Kidney epithelial cell (primary cell): ENCODE results near the gene RPTN. TPM values are rescaled to one million over a fixed set of nuclear protein-coding genes. Genes with fewer than 3 reads are reported as not detected.

Experiments used
- DNase-seq: peaks from one replicate; pipeline ENCODE4 v3.0.0-alpha.2; 2010; ENCODE audit warnings: low read depth
- H3K27me3 ChIP-seq: 2 replicates; pipeline ENCODE4 v1.6.0; 2011; ENCODE audit warnings: low read length; ENCODE audit not compliant: control insufficient read depth, insufficient read depth
- H3K36me3 ChIP-seq: 2 replicates; pipeline ENCODE4 v1.5.1; 2011; ENCODE audit warnings: low read length; ENCODE audit not compliant: control insufficient read depth, insufficient read depth
- H3K4me3 ChIP-seq: 2 replicates; pipeline ENCODE4 v1.5.1; 2011; ENCODE audit warnings: low read depth, mild to moderate bottlenecking, control low read depth, low read length
- total RNA-seq: library from RNA; depleted of rRNA; stranded (reverse); fragments of >200 nt; gene quantifications from 2 replicates; pipeline ENCODE4 v1.2.3, GENCODE V29; 2015
- TF ChIP-seq, protein P1 (sequence below): IDR thresholded peaks from 2 replicates; pipeline ENCODE4 v1.5.1; 2011; ENCODE audit warnings: mild to moderate bottlenecking, moderate library complexity, low read length, control low read depth, inconsistent platforms; ENCODE audit not compliant: insufficient read depth, poor library complexity, severe bottlenecking

Gene RPTN
- total RNA-seq, 1 donor from 2014 or later: not detected

- Histone ChIP-seq H3K27me3 (peaks cover 64% of the 10 kb centered on the region), H3K4me3 (no peak overlapping the region), H3K36me3 (no peaks in the 10 kb centered on the region)
- DNase-seq: no peak
- TF ChIP-seq, protein P1, sequence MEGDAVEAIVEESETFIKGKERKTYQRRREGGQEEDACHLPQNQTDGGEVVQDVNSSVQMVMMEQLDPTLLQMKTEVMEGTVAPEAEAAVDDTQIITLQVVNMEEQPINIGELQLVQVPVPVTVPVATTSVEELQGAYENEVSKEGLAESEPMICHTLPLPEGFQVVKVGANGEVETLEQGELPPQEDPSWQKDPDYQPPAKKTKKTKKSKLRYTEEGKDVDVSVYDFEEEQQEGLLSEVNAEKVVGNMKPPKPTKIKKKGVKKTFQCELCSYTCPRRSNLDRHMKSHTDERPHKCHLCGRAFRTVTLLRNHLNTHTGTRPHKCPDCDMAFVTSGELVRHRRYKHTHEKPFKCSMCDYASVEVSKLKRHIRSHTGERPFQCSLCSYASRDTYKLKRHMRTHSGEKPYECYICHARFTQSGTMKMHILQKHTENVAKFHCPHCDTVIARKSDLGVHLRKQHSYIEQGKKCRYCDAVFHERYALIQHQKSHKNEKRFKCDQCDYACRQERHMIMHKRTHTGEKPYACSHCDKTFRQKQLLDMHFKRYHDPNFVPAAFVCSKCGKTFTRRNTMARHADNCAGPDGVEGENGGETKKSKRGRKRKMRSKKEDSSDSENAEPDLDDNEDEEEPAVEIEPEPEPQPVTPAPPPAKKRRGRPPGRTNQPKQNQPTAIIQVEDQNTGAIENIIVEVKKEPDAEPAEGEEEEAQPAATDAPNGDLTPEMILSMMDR: no peak
Measured at GRCh38 chr1:152108882-152109222, 50.2 kb downstream of the RPTN start.

GRCh38 chr1:152107984-152108881, 50.8 kb downstream of the RPTN start:
- H3K27me3 ChIP-seq: peaks cover 58% of the 10 kb centered on the region
- no peak for DNase-seq
- TF ChIP-seq, protein P1: no peak

DNA sequence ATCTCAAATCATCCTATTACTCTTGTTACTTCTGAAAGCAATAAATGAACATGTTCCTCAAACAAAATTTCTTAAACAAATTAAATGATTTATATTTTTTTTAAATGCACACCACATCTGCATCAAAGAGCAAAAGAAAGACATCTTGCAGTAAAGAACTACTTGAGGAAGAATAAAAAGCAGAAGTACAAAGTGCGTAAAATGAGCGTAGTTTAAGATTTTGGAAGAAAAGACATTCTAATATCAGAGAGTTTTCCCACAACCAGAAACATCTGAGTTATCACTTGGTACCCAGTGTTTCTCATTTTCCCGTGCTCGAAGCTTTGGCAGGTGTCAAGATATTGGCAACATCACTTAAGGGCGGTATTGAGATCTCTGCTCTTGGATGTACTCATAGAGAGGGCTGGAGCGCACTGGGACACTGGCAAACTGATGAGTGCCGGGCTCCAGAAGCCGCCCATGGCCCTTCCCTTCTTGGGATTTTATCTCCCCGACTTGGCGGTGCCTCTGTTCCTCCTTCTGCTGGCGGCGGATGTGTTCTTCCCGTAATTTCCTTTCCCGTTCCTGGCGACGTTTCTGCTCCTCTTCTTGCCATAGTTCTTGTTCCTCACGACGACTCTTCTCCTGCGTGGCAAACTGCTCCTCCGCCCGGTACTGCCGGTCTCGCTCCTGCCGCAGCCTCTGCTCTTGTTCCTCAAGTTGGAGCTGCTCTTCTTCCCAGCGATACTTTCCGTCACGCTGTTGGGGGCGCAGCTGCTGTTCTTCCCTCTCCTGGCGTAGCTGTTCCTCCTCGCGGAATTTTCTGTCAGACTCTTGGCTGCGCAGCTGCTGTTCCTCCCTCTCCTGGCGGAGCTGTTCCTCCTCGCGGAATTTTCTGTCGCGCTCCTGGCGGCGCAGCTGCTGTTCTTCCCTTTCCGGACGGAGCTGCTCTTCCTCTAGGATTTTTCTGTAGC, 51.7 kb downstream of the RPTN start:
- no peak for DNase-seq
- TF ChIP-seq, protein P1: no peak
- Histone ChIP-seq H3K27me3 (peaks cover 50% of the 10 kb centered on the region), H3K4me3 (peak overlapping the region; percentile 31), H3K36me3 (no peaks in the 10 kb centered on the region)

More at GRCh38 chr1:152107984-152108881, 50.8 kb downstream of the RPTN start:
- Histone ChIP-seq H3K4me3 (peak overlapping the region; percentile 31), H3K36me3 (no peaks in the 10 kb centered on the region)

GRCh38 chr1:152104854-152105253, 54.2 kb downstream of the RPTN start:
- DNase-seq: no peak
- peaks cover 33% of the 10 kb centered on the region for H3K27me3 ChIP-seq
- H3K4me3 ChIP-seq: no peak overlapping the region
- H3K36me3 ChIP-seq: no peaks in the 10 kb centered on the region
- TF ChIP-seq, protein P1: no peak

Other genes starting within 250 kb of the RPTN start
- 15.4 and 21.7 TPM in 2 replicates for gene THEM4, start 249.7 kb downstream of the RPTN start, total RNA-seq
- 207 and 230 TPM in 2 replicates for gene S100A10, start 165.4 kb downstream of the RPTN start, total RNA-seq
- 826 and 967 TPM in 2 replicates for gene S100A11, start 122.2 kb downstream of the RPTN start, total RNA-seq
- gene TCHHL1, start 70.2 kb downstream of the RPTN start, total RNA-seq: not detected in 2 replicates
- gene TCHH, start 43.8 kb downstream of the RPTN start, total RNA-seq: 0.07 and 0.08 TPM in 2 replicates
- gene HRNR, start 65.0 kb upstream of the RPTN start, total RNA-seq: not detected in 2 replicates
- gene FLG, start 166.0 kb upstream of the RPTN start, total RNA-seq: not detected in 2 replicates
- gene FLG2, start 200.8 kb upstream of the RPTN start, total RNA-seq: not detected in 2 replicates